Testis (tissue), 3 donors: Measurements from ENCODE around the gene SKP1. TPM values are rescaled to one million over a fixed set of nuclear protein-coding genes. Genes with fewer than 3 reads are reported as not detected.
A peak's percentile ranks its signal among the peaks of the same experiment; 100 is the strongest.
"Not testable (repeated sequence)": the region's sequence is repeated elsewhere in the genome, so short reads cannot be mapped to it uniquely, and the experiment has no call there.

Experiments used
- DNase-seq: peaks from one replicate; pipeline ENCODE4 v3.0.0-alpha.2; 2019
- H3K27ac ChIP-seq, 2 donors: fragments of 200-600 bp; sonication (generic); one replicate each; pipeline ENCODE4 v1.5.1; 2019
- H3K27me3 ChIP-seq: fragments of 200-600 bp; sonication (generic); one replicate; pipeline ENCODE4 v1.5.1; 2019
- H3K36me3 ChIP-seq: fragments of 200-600 bp; sonication (generic); one replicate; pipeline ENCODE4 v1.5.1; 2017; ENCODE audit warnings: low read depth; ENCODE audit errors: missing control alignments
- H3K4me1 ChIP-seq: fragments of 200-600 bp; sonication (generic); one replicate; pipeline ENCODE4 v1.5.1; 2019
- H3K4me3 ChIP-seq, 2 donors: fragments of 200-600 bp; sonication (generic); one replicate each; pipeline ENCODE4 v1.5.1; 2017 to 2019
- H3K9me3 ChIP-seq: fragments of 200-600 bp; sonication (generic); one replicate; pipeline ENCODE4 v1.5.1; 2017
- CTCF ChIP-seq, 3 experiments: fragments of 450-650 bp in 2 of 3; fragments of 200-600 bp in 1 of 3; sonication (generic) in 1 of 3; IDR thresholded peaks; one replicate each; pipeline ENCODE4 v1.5.1; 2016 to 2019; ENCODE audit warnings: antibody characterized with exemption in 3 of 3, mild to moderate bottlenecking in 2 of 3, moderate library complexity in 1 of 3
- POLR2A ChIP-seq: fragments of 450-650 bp; IDR thresholded peaks from one replicate; pipeline ENCODE4 v1.6.1; 2017; ENCODE audit warnings: antibody characterized with exemption, mild to moderate bottlenecking, moderate library complexity
- WGBS, 2 donors: methylation state at CpG; one replicate each; pipeline ENCODE4 v1.1.5; 2018; 5-methylcytosine and 5-hydroxymethylcytosine counted together
- intact Hi-C: fragments of 100-400 bp; cut with DNase I; formaldehyde crosslinking; loops from one replicate; pipeline ENCODE4 v1.15.1; 2023; ENCODE audit warnings: low total_unique reads
- polyA plus RNA-seq: library from polyadenylated mRNA; stranded (reverse); fragments of 350-450 nt; fragmentation: Illumina TruSeq; extraction: RNeasy Lipid Tissue Mini Kit (QIAGEN cat#74804); gene quantifications from one replicate; pipeline ENCODE4 v1.2.3, GENCODE V29; 2014; ENCODE audit warnings: low read depth, low replicate concordance; ENCODE audit not compliant: insufficient read depth
- total RNA-seq, 2 donors: library from RNA; depleted of rRNA; stranded (reverse); fragments of >200 nt; gene quantifications; one replicate each; pipeline ENCODE4 v1.2.3, GENCODE V29; 2016

SKP1 gene
- total and polyA plus RNA-seq, 3 donors from 2014 or later, result 336 to 919 (median 459) TPM

GRCh38 chr5:134223406-134224248, 46.9 kb upstream of the SKP1 start:
- intact Hi-C loops, result no loop called here
- H3K27me3 ChIP-seq, result no peaks in the 10 kb centered on the region
- no peak for TF ChIP-seq POLR2A
- peaks cover 22% of the 10 kb centered on the region for H3K4me1 ChIP-seq
- H3K36me3 ChIP-seq, result no peaks in the 10 kb centered on the region
- H3K4me3 ChIP-seq, result peak overlapping the region; percentile 85 to 98
- no peak for DNase-seq
- 25 to 27% methylated on average over 9 of the region's 9 CpGs for WGBS, 2 donors
- no peaks in the 10 kb centered on the region for H3K9me3 ChIP-seq
- peak overlapping the region; percentile 4 to 100 for H3K27ac ChIP-seq

GRCh38 chr5:134221690-134222089, 44.9 kb upstream of the SKP1 start:
- H3K27me3 ChIP-seq, H3K27ac ChIP-seq, H3K4me3 ChIP-seq, intact Hi-C loops, H3K9me3 ChIP-seq, H3K36me3 ChIP-seq, DNase-seq: not testable (repeated sequence)
- WGBS, 2 donors, result 70 to 79% methylated on average over 5 of the region's 5 CpGs
- peaks cover 16% of the 10 kb centered on the region for H3K4me1 ChIP-seq

GRCh38 chr5:134215757-134216156, 39.0 kb upstream of the SKP1 start:
- peaks cover 8% of the 10 kb centered on the region for H3K4me1 ChIP-seq
- WGBS, 2 donors, result 55 to 69% methylated on average over 2 of the region's 2 CpGs
- no peak for DNase-seq
- no peaks in the 10 kb centered on the region for H3K27me3 ChIP-seq
- no peak overlapping the region for H3K27ac ChIP-seq
- H3K4me3 ChIP-seq, result no peak overlapping the region
- no peak for TF ChIP-seq POLR2A
- no peaks in the 10 kb centered on the region for H3K36me3 ChIP-seq
- no peaks in the 10 kb centered on the region for H3K9me3 ChIP-seq
- intact Hi-C loops, result no loop called here

- H3K27me3 ChIP-seq, H3K9me3 ChIP-seq, intact Hi-C loops, H3K36me3 ChIP-seq, H3K4me3 ChIP-seq, DNase-seq, H3K27ac ChIP-seq: not testable (repeated sequence)
- H3K4me1 ChIP-seq, result peaks cover 15% of the 10 kb centered on the region
- 96 to 97% methylated on average over 14 of the region's 14 CpGs for WGBS, 2 donors
Observed at GRCh38 chr5:134211263-134212031, 34.7 kb upstream of the SKP1 start.

- WGBS, 2 donors, result 62 to 63% methylated on average over 14 of the region's 14 CpGs
- no peaks in the 10 kb centered on the region for H3K9me3 ChIP-seq
- H3K4me3 ChIP-seq, result no peak overlapping the region
- TF ChIP-seq POLR2A, result no peak
- TF ChIP-seq CTCF (IDR thresholded peaks at IDR 0.05), result no peak
- H3K36me3 ChIP-seq, result no peaks in the 10 kb centered on the region
- intact Hi-C loops, result no loop called here
- DNase-seq, result no peak
- peaks cover 15% of the 10 kb centered on the region for H3K4me1 ChIP-seq
- no peak overlapping the region for H3K27ac ChIP-seq
- H3K27me3 ChIP-seq, result no peaks in the 10 kb centered on the region
Observed at GRCh38 chr5:134209477-134210245, 32.9 kb upstream of the SKP1 start.

- Histone ChIP-seq H3K9me3 (no peaks in the 10 kb centered on the region), H3K27ac (no peak overlapping the region), H3K36me3 (no peaks in the 10 kb centered on the region), H3K27me3 (no peaks in the 10 kb centered on the region), H3K4me3 (no peak overlapping the region), H3K4me1 (peaks cover 15% of the 10 kb centered on the region)
- intact Hi-C loops, result no loop called here
- DNase-seq, result no peak
- WGBS, 2 donors, result 72 to 89% methylated on average over 1 of the region's 1 CpG
- TF ChIP-seq POLR2A (no peak), CTCF (IDR thresholded peaks at IDR 0.05) (no peak)
Observed at GRCh38 chr5:134207696-134208095, 30.9 kb upstream of the SKP1 start.
